ENCODE data around the gene COL6A1.
"Not testable (repeated sequence)": the region's sequence is repeated elsewhere in the genome, so short reads cannot be mapped to it uniquely, and the experiment has no call there.

Gene COL6A1

GRCh38 chr21:46033410-46034400, 52.1 kb downstream of the COL6A1 start:
- no peak for DNase-seq

GRCh38 chr21:46035809-46036695, 54.5 kb downstream of the COL6A1 start:
- no peak for DNase-seq

GRCh38 chr21:46036696-46037330, 55.2 kb downstream of the COL6A1 start:
- no peak for DNase-seq

- DNase-seq: no peak
Observed at GRCh38 chr21:46037331-46038325, 56.1 kb downstream of the COL6A1 start.

- DNase-seq: no peak
Observed at GRCh38 chr21:46038341-46038829, 56.8 kb downstream of the COL6A1 start.

GRCh38 chr21:46038871-46039397, 57.4 kb downstream of the COL6A1 start:
- DNase-seq: no peak

GRCh38 chr21:46039891-46040660, 58.5 kb downstream of the COL6A1 start:
- DNase-seq: no peak

- no peak for DNase-seq
Observed at GRCh38 chr21:46040707-46041106, 59.1 kb downstream of the COL6A1 start.

- DNase-seq: no peak
Observed at GRCh38 chr21:46041183-46041582, 59.6 kb downstream of the COL6A1 start.

GRCh38 chr21:46045154-46045553, 63.6 kb downstream of the COL6A1 start:
- DNase-seq: no peak

- no peak for DNase-seq
Observed at GRCh38 chr21:46046471-46046870, 64.9 kb downstream of the COL6A1 start.

- not testable (repeated sequence) for DNase-seq
Observed at GRCh38 chr21:46046906-46047305, 65.3 kb downstream of the COL6A1 start.

GRCh38 chr21:46048926-46049889, 67.6 kb downstream of the COL6A1 start:
- DNase-seq: peak in 1 of 2 donors; percentile 6

GRCh38 chr21:46049890-46050667, 68.5 kb downstream of the COL6A1 start:
- DNase-seq: no peak

- DNase-seq: no peak
Observed at GRCh38 chr21:46050668-46051378, 69.3 kb downstream of the COL6A1 start.

GRCh38 chr21:46051379-46051770, 69.8 kb downstream of the COL6A1 start:
- DNase-seq: no peak

GRCh38 chr21:46051821-46052675, 70.5 kb downstream of the COL6A1 start:
- DNase-seq: no peak

Measured in hippocampal formation (tissue), 2 donors.